Activated CD4-positive, alpha-beta T cell treated with anti-CD3 and anti-CD28 coated beads, Interleukin-10, Interleukin-2, amounts not matched to agents 100 ng/mL and 50 ng/mL, durations not matched to agents 16 hours and 8 hours (primary cell): ENCODE results near the gene OR8H1.

Source experiments
- DNase-seq: peaks from one replicate; pipeline ENCODE4 v3.0.0-alpha.2; 2020

The OR8H1 gene, protein sequence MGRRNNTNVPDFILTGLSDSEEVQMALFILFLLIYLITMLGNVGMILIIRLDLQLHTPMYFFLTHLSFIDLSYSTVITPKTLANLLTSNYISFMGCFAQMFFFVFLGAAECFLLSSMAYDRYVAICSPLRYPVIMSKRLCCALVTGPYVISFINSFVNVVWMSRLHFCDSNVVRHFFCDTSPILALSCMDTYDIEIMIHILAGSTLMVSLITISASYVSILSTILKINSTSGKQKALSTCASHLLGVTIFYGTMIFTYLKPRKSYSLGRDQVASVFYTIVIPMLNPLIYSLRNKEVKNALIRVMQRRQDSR

DNA sequence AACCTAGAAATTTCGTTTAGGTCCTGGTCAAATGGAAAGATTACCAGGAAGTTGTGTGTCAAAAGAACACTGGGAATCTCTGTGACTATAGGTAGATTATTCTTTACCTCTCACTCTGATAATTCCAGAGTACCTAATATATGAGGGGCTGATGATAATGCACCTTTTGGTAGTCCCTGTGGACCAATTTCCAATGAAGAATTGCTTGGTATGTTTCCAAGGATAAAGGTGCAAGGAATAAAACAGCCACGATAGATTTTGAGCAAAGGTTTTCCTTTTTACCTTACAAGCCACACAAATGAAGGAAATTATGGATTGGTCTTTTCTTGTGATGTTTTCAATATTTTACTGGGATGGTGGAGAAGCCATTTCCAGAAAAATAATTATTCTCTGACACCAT is at the start of gene OR8H1:
Gene OR8H1 (minus strand): TSS at position 101 of the 400 bp plus-strand sequence. CDS start 1,192 bp downstream, outside the sequence.
- no peak for DNase-seq

DNA sequence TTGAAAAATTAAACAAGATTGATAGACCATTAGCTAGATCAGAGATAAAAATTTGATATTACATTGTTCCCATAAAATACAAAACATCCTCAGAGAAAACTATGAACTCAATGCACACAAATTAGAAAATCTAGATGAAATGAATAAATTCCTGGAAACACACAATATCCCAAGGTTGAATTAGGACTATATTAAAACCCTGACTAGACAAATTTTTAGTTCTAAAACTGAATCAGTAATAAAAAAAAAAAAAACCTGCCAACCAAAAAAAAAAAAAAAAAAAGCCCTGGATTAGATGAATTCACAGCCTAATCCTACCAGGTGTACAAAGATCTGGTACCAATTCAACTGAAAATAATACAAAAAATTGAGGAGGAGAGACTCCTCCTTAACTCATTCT is 48.2 kb upstream of the OR8H1 start:
- DNase-seq: no peak

DNA sequence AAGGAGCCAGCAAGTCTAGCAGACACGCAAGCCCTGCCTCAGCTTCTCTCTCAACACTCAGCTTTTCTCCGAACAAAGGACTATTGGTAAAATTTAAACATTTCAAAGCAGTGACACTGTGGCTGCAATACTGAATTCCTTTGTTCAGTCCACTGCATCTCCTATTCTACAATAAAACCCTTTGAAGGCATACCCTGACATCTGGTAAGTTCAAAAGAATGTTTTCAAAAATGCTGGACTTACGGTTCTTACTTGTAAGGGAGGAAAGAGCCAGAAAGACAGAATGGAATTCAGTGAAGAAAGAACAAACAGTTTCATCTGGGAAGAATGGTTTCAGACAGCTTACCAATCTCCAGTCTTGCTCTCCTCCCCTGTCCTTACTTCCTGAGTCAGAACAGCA is 41.1 kb upstream of the OR8H1 start:
- no peak for DNase-seq

DNA sequence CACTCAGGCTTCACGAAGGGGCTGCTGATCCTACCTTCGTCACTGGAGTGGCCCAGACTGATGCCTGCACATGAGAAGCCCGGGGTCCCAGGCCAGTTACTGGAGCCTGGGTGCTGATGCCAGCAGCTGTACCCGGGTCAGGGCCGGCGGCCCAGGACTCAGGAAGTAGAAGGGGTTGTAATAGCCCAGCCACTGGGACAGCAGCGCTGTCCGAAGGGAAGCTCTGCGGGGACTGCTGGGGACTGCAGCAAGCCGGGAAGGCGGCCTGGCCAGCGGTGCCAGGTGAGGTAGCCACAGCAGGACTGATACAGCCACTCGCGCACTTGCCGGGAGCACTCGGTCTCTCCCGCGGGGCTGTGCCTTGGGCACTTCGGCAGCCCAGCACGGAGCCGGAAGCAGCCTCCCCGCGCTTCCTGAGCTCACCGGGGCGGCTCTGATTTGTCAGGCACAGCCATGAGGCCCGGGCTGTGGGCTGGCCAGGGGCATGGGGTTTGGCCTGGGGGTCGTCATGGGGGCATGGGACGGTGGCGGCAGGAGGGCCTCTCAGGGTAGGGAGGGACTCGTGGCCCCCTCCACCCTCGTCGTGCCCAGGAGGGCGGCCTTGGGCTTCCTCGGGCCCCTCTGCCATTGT is 39.9 kb upstream of the OR8H1 start:
- DNase-seq: no peak

DNA sequence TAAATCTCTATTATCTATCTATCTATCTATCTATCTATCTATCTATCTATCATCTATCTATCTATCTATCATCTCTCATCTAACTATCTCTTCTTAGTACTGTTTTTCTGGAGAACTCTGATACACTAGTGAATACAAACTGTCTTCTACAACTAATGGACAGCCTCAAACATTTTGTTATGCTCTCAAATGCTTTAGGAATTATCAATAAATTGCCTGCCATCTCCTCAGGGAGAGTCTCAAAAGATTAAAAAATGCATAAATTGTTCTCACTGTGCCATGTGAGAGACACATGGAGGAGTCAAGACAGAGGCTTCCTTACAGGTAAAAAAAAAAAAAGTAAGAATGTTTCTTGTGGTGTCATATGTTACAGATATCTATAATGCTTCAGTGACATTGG is 22.8 kb upstream of the OR8H1 start, which contains the start of gene OR8K3:
Gene OR8K3 (plus strand): TSS at position 301 of the 400 bp plus-strand sequence. CDS start 3,163 bp downstream, outside the sequence.
- DNase-seq: no peak

DNA sequence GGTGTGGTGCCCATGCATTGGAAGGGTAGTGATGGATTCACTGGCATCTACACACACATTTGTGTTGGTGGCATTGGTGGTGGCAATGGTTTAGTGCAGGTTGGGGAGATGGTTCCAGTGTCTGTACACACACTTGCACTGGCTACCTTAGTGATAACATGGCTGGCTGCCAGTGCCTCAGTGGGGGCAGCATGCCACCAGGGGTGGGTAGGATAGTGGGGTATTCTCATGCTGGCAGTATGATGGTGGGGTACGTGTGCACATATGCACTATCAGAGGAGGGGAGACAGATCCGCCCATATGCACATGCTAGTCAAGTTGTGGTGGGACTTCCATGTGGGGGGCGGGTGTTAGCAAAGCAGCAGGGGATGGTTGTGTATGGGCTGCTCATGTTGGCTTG is 15.8 kb upstream of the OR8H1 start:
- no peak for DNase-seq

DNA sequence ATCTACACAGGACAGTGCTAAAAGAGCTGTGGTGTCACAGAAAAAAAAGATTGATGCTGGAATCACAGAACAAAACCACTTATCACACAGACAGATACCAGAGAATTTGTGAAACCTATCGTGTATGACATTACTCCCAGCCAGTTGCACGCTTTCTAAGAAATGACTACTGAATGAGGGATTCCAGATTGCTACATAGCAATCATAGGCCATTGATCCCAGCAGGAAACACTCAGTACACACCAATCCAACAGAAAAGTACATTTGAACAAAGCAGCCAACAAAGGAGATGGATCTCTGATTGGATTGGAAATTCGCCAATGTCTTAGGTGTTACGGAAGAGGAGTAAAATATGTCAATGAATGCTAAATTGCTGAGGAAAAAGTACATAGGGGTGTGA is 4.8 kb upstream of the OR8H1 start:
- DNase-seq: no peak

DNA sequence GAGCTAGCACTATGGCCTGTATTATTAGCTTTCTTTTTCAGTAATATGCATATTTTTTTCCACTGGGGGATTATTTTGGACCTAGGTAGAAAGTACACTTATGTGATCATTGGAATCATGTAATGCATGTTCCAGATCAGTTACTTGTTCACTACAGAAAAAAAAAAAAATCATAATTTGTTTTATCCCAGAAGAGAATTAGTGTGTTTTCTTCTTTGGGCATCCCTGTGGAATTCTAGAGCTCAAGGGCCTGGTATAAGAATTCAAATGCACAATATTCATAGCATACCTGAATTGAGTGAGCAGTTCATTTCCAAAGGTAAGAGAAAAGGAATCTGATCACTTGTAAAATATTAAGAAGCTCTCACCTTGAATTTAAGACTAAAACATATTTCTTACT is 18.2 kb downstream of the OR8H1 start, which contains the start of gene OR5T1:
Gene OR5T1 (plus strand): TSS at position 301 of the 400 bp plus-strand sequence. CDS start 1,485 bp downstream, outside the sequence.
- no peak for DNase-seq

DNA sequence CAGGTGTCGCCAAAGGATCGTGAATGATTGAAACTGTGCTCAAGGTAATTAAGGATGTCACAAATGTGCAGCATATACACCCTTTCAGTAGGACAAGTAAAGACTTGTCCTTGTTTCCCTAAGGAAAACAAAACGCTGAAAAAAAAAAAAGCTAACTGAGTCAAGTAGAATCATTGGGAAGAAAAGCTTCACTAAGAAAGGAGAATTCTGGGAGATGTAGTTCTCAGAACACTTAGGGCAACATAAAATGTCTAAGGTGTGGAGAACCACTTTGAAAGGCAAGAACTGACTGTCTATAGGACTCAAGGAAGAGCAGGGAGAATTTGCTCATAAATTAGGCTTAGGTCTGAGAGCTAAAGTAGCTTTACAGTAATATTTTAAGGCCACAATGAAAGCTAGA is 21.0 kb downstream of the OR8H1 start:
- no peak for DNase-seq

DNA sequence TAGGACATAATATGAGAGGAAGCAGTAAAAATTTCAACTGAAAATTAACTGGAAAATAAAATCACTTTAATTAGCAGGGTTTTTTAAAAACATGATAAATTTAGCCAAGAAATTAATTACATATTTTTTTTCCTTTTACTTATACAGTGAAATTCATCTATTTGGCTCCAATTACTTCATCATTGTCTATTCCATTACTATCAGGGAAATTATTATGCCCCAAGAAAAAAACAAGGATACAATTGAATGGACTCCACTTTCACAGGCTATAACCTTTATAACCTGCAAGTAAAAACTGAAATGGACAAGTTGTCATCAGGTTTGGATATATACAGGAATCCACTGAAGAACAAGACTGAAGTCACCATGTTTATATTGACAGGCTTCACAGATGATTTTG is 40.1 kb downstream of the OR8H1 start, which contains the start of gene OR5T3:
Gene OR5T3 (plus strand): TSS at position 301 of the 400 bp plus-strand sequence. CDS start 0 bp downstream, at position 301.
- no peak for DNase-seq
